GM21360 (cell line): ENCODE results near the gene CYP4A22.
"Not testable (repeated sequence)": the region's sequence is repeated elsewhere in the genome, so short reads cannot be mapped to it uniquely, and the experiment has no call there.

Source experiments
- ATAC-seq: cut with Tn5 transposase; IDR thresholded peaks from one replicate; pipeline ENCODE4 v1.9.1; 2021; ENCODE audit warnings: mild to moderate bottlenecking, moderate library complexity; ENCODE audit not compliant: unreplicated experiment

CYP4A22 gene

GRCh38 chr1:47137198-47137597 lies at the start of gene CYP4A22:
TSS of gene CYP4A22 (plus strand) at chr1:47137441. CDS start at chr1:47137486, 45 bp downstream.
- ATAC-seq: no peak

DNA sequence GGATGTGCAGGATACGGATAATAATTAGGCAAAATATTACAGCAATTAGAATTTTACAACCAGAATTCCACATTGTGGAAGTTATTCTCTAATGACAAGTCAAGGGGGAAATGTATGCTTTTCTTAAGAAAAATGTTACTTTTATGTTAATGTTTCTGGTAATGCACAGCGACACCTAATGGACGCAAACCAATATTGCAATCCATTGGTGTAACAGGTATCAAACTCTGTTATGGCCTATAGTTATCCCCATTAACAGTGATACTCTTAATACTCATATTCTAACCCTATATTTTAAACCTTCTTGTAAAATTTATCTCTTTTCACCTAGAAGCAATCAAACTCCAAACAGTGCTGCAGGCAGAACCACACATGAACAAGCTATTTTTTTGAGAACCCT lies 47.9 kb upstream of the CYP4A22 start:
- not testable (repeated sequence) for ATAC-seq

DNA sequence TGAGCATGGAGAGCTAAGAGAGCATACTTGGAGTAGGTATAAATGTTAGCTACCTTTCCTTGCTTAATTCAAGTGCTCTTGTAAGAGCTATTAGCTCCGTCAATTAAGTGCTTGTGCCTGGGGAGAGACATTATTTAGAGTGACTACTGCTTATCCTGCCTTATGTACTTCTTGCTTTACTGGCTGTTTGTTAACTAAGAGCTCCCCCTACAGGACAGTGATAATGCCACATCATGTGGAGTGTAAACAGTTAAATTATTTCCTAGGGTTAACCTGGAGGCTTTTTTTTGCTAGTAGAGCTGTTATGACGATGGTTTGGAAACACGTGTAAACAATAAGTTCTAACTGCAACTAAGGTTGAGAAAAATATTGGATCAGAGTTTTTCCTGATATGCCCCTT lies 45.8 kb upstream of the CYP4A22 start:
- not testable (repeated sequence) for ATAC-seq

DNA sequence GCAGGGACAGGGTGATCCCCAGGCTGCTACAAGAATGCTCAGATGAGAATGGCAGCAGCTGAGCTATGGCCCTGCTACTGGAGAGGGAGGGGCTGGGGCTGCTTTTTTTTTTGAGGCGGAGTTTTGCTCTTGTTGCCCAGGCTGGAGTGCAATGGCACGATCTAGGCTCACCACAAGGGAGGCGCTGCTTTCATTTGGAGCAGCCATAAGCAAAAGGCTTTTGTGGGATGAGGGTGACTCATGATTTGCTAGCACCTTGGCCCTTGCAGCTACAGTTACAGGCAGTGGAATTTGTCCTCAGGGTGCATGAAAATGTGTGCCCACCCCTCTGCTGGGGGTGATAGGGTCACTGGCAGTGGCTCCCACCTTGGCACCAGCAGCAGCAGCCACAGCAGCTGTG lies 32.4 kb upstream of the CYP4A22 start:
- ATAC-seq: no peak

DNA sequence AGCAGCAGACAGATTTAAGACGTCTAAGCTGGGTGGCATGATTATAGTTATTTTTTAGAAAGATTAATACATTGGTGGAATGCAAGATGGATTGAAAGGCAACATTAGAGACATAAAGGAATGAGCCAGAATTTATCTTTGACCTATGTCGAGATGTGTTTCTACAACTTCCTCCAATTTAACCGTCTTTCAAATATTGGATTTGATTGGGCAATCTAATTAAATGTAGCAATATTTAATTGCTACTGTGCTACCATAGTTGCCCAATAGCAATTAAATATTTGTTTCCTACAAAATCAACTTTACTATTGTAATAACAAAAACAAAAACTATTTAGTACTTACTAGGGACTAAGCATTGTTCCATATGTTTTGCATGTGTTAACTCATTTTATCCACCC lies 30.4 kb upstream of the CYP4A22 start:
- no peak for ATAC-seq

DNA sequence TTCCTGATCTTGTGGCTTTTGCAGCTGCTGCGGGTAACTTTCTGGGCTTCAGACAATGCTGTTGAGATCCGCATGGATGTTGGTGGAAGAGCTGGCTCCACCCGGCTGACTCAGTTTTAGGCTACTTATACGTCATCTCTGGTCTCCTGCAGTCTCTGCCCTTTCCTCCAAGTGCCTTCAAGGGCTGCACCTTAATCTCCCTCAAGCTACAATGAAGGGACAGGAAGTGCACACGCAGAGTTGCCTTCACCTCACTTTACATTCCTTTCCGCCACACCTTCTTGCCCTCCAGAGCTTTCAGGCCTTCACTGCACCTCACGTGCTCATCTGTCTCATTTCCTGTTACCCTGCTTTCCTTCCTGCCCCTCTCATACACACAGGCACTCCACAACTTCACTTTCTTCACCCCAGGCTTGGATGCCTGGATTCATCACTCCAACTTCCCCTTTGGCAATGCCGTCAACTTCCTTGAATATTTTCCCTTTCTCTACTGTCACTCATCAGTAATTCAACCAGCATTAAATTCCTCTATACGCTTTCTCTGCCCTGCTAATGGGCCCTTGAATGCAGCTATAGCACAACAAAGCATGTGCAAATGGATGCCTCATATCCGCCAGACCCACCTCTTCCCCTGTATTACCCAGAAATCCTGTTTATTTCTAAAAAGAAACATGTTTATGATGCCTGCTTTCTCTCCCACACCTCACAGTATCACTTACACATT lies 29.2 kb upstream of the CYP4A22 start:
- ATAC-seq: not testable (repeated sequence)

DNA sequence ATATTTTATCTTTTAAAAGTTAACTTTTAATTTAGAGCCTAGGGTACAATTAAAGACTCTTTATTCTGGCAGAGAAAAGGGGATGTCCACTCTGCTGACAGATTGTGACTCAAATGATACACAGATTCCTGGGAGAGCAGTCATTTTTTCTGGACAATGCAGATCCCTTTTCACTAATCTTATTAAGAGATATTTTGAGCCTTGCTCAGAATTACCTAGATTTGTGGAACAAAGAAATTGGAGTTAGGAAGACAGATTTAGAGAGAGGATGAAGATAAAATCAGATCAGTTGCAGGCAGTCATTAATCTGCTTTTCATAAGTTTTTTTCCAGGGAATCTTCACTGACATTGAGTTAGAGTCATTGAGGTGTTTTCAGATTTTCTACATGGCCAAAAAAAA lies 27.8 kb upstream of the CYP4A22 start:
- not testable (repeated sequence) for ATAC-seq

DNA sequence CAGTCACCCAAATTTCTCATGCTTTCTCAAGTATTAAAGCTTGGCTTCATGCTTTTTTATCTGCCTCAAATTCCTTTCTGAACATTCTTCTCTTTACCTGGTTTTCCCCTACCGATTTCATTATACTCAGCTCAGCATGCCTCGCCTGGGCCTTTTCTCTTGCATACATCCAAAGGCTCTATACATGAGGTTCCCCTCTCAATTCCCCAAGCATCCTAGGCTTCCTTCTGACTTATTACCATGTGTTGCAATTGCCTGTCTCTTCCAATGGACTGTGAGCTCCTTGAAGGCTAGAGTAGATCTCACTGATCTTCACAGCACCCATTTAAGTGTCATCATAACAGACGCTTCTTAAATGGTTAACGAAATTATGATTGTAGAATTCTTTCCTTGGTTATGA lies 24.1 kb upstream of the CYP4A22 start:
- no peak for ATAC-seq

- not testable (repeated sequence) for ATAC-seq
Observed at GRCh38 chr1:47121039-47121438, 16.2 kb upstream of the CYP4A22 start.

- ATAC-seq: not testable (repeated sequence)
Observed at GRCh38 chr1:47124834-47125233, 12.4 kb upstream of the CYP4A22 start.

DNA sequence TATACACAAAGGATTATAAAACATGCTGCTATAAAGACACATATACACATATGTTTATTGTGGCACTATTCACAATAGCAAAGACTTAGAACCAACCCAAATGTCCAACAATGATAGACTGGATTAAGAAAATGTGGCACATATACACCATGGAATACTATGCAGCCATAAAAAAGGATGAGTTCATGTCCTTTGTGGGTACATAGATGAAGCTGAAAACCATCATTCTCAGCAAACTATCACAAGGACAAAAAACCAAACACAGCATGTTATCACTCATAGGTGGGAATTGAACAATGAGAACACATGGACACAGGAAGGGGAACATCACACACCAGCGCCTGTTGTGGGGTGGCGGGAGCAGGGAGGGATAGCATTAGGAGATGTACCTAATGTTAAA lies 10.2 kb upstream of the CYP4A22 start:
- ATAC-seq: not testable (repeated sequence)

DNA sequence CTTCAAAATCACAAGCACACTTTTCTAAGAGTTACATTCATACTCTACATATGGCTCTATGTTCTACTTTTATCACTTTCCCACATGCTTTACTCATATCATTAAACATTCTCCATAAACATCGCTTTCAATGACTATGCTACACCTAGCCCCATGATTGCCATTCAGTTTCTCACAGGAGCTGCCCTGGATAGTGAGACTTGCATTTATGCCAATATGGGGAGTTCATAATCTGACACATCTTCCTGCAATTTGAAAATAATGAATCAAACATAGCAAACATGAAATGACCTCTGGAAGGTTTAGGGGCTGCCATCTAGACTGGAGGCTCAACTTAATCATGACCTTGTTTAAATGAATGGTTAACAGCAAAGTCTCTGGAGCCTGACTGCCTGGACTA lies 9.0 kb upstream of the CYP4A22 start:
- no peak for ATAC-seq

DNA sequence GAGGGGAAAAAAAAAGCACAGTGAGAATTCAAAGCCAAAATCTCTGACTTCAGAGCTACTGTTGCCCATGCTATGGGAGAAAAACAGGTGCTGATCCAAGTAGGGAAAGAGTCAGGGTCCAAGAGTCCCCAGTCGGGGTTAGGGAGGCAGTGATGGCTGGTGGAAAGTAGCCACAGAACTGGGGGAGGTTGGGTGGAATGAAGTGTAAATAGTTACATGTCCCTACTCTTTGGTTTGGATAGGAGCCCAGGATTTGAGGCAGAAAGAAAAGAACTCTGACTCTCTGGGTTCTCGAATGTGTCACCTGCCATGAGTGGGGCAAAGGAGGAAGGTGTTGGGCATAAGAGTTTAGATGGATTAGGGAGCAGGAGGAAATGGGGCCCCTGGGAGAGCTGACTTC lies 8.4 kb upstream of the CYP4A22 start:
- not testable (repeated sequence) for ATAC-seq

DNA sequence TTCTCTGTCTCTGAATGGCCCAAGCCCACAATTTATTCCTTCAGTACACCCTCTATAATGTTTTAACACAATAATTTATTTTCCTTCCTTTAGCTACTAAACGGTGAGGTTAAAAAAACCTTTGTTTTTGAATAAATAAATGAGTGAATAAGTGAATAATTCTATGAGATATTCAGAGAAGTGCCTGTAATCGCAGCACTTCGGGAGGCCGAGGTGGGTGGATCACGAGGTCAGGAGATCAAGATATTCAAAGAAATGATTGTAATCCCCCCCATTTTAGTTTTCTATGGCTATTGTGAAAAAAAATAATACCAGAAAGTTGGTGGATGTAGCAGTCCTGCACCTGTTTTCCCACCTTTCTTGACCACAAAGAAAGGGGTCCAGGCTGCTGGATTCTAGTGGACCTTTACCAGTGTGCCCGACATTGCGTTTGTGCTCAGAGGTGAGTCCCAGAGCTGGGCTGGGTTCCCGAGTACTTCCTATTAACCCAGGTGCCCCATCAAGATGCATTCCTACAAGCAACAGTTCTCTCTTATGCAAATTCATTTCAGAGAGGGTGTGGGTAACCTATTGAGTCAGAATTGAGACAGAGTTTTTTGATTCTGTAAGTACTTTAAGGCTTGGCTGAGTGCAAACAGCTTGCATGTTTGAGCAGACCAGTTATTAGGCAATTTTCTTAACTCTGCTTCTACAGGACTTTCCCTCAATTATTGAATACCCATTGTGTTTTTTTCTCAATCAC lies 7.6 kb upstream of the CYP4A22 start:
- not testable (repeated sequence) for ATAC-seq

GRCh38 chr1:47132665-47133064 lies 4.6 kb upstream of the CYP4A22 start:
- not testable (repeated sequence) for ATAC-seq

DNA sequence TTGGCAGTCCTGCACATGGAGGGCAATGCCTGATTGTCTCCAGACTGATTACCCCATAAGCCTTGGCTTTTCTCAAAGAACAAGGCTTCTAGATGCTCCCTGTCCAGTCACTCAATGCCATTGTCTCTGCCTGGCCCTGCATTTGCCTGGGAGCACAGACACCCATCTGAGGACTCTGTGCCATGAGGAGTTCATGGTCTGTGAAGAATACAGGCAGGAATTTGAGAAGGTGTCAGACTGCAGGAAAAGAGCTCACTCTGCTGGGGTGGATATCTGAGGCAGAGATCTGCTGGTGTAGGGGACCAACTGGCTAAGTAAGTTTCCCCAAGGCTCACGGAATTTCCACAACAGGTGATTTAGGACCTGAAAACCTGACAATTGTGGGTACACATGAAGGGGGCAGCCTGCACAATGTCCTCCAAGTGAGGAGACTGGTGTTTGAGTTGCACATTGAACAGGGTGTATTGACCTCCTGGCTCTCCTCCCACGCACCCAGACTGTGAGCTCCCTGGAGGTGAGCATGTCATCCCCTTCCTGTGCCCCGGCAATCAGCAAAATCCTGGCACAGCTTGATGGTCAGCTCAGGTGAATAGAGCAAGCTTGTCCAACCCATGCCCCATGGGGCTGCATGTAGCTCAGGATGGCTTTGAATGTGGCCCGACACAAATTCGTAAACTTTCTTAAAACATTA lies 829 bp downstream of the CYP4A22 start:
- no peak for ATAC-seq

DNA sequence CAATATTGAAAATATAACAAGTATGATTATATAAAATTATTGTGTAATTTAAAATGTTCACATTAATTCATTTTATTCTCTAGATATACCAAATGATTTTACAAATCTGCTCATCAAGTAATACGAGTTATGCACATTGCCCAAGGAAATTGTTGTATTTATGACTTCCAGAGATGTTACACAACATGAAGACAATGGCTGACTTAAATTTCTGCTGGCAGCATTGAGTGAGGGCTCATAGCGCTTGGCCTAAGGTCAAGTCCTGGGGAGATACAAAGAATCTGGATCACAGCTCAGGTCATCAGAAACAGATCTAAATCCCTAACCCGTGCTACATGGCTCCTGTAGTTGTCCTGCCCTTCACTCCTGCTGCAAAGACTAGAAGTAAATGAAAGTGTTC lies 3.1 kb downstream of the CYP4A22 start:
- not testable (repeated sequence) for ATAC-seq

GRCh38 chr1:47143654-47144053 lies 6.4 kb downstream of the CYP4A22 start:
- not testable (repeated sequence) for ATAC-seq

GRCh38 chr1:47146495-47146894 lies 9.3 kb downstream of the CYP4A22 start:
- ATAC-seq: not testable (repeated sequence)

GRCh38 chr1:47147047-47147785 lies 10.0 kb downstream of the CYP4A22 start:
- ATAC-seq: no peak

- not testable (repeated sequence) for ATAC-seq
Observed at GRCh38 chr1:47149162-47149561, 11.9 kb downstream of the CYP4A22 start.
